Peyer's patch (tissue), 4 donors: ENCODE data around the gene ATXN3. TPM values are rescaled to one million over a fixed set of nuclear protein-coding genes. Genes with fewer than 3 reads are reported as not detected.

ENCODE experiments used
- DNase-seq, 3 donors: peaks; one replicate each; pipeline ENCODE4 v3.0.0-alpha.2; 2017 to 2019
- H3K27ac ChIP-seq, 4 donors: fragments of 200-600 bp; sonication (generic); one replicate each; pipeline ENCODE4 v1.5.1; 2016 to 2019
- H3K27me3 ChIP-seq, 2 donors: fragments of 200-600 bp; sonication (generic); one replicate each; pipeline ENCODE4 v1.5.1; 2019
- H3K36me3 ChIP-seq, 3 donors: fragments of 200-600 bp; sonication (generic); one replicate each; pipeline ENCODE4 v1.5.1; 2016 to 2019
- H3K4me1 ChIP-seq, 4 donors: fragments of 200-600 bp; sonication (generic); one replicate each; pipeline ENCODE4 v1.5.1; 2016 to 2019
- H3K4me3 ChIP-seq, 4 donors: fragments of 200-600 bp; sonication (generic); 1 replicate in 3 of 4; 2 replicates in 1 of 4; pipeline ENCODE4 v1.5.1; 2016 to 2019; ENCODE audit warnings: mild to moderate bottlenecking in 1 of 4
- H3K9me3 ChIP-seq, 4 donors: fragments of 200-600 bp; sonication (generic); one replicate each; pipeline ENCODE4 v1.5.1; 2016 to 2019; ENCODE audit warnings: mild to moderate bottlenecking in 1 of 4
- POLR2A ChIP-seq, 2 donors: fragments of 450-650 bp; IDR thresholded peaks; one replicate each; pipeline ENCODE4 v1.5.1; 2017; ENCODE audit warnings: antibody characterized with exemption in 2 of 2, mild to moderate bottlenecking in 2 of 2, moderate library complexity in 2 of 2
- total RNA-seq, 4 donors: library from RNA; depleted of rRNA; stranded (reverse); fragments of >200 nt; gene quantifications; one replicate each; pipeline ENCODE4 v1.1.0, GENCODE V29; 2016
- TF ChIP-seq, protein P1 (sequence below), 6 experiments: fragments of 450-650 bp in 4 of 6; fragments of 200-600 bp in 2 of 6; sonication (generic) in 1 of 6; IDR thresholded peaks; one replicate each; pipeline ENCODE4 v1.5.1; 2017 to 2019; ENCODE audit warnings: antibody characterized with exemption in 6 of 6, mild to moderate bottlenecking in 3 of 6, moderate library complexity in 1 of 6

Gene ATXN3
- total RNA-seq, 4 donors from 2014 or later = 13.3 to 156 (median 23.3) TPM

DNA sequence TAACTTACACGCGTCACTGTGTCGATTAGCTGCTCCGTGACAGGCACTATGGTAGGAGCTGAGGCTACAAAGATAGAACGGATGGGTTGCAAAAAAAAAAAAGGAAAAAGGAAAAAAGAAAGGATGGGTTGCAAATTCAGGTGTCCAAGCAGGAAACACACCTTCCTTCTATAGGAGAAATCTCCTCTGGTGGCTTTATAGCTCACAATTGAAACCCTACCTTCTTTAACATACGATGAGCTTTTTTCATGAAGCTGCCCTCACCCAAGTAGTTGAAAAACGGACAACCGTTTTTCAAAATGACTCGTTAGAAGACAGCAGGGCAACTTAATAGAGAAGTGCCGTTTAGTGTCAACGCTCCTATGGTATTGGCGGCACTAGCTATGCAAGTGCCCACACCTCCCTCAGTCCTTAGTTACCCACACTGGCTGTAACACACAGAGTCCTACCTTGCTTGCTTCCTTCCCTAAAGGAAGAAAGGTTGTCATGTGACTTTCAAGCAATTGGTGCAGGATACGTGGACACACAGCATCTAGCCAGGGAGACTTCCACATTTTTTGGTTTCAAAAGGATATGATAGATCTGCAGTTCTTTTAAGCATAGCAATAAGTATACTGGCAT lies 65.8 kb downstream of the ATXN3 start:
- no peaks in the 10 kb centered on the region for H3K9me3 ChIP-seq
- H3K4me3 ChIP-seq = peak overlapping the region; percentile 62 to 90 (median 79)
- peak overlapping the region; percentile 88 to 96 (median 94) for H3K27ac ChIP-seq
- TF ChIP-seq POLR2A (IDR thresholded peaks at IDR 0.05) = peak in 1 of 2 donors; percentile 19
- TF ChIP-seq, protein P1, sequence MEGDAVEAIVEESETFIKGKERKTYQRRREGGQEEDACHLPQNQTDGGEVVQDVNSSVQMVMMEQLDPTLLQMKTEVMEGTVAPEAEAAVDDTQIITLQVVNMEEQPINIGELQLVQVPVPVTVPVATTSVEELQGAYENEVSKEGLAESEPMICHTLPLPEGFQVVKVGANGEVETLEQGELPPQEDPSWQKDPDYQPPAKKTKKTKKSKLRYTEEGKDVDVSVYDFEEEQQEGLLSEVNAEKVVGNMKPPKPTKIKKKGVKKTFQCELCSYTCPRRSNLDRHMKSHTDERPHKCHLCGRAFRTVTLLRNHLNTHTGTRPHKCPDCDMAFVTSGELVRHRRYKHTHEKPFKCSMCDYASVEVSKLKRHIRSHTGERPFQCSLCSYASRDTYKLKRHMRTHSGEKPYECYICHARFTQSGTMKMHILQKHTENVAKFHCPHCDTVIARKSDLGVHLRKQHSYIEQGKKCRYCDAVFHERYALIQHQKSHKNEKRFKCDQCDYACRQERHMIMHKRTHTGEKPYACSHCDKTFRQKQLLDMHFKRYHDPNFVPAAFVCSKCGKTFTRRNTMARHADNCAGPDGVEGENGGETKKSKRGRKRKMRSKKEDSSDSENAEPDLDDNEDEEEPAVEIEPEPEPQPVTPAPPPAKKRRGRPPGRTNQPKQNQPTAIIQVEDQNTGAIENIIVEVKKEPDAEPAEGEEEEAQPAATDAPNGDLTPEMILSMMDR (IDR thresholded peaks at IDR 0.05) = no peak
- no peaks in the 10 kb centered on the region for H3K36me3 ChIP-seq
- peaks cover 0 to 24% (median 0%) of the 10 kb centered on the region in 4 donors for H3K4me1 ChIP-seq
- no peaks in the 10 kb centered on the region for H3K27me3 ChIP-seq
- no peak for DNase-seq

DNA sequence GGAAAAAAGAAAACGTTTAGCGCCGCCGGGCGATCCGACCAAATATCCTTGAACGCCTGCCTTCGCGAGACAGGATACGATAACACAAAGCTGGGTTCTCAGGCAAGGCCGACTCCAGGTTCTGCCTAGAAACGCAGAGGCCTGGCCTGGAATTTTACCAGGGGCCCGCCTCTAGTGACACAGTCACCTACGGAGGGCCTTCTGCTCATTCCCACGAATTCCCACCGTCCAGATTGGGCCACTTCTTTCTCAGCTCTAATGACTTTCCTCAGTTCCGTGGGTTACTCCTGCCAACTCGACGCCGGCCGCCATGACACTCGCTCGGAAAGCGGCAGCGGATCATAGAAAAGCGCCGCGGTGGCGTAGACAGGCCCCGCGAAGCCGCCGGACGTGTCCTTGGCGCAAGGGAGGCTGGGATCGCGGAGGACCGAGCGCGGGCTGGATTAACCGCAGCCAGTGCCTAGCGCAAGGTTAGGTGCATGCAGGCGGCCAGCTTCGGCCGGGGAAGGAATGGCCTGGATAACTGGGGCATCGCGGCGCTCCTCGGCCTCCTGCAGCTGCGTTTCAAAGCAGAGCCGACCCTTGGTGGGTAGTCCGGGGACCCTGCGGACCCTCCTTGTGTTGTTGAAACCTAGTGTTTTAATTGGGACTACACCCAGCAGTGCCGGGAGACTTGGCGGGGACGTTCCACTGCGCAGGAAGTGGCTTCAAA lies 66.5 kb downstream of the ATXN3 start, which contains the start of gene TRIP11:
TSS of gene TRIP11 (minus strand) at position 341 of the 712 bp plus-strand sequence. CDS start 374 bp downstream, outside the sequence.
- peaks cover 0 to 28% (median 0%) of the 10 kb centered on the region in 4 donors for H3K4me1 ChIP-seq
- no peaks in the 10 kb centered on the region for H3K9me3 ChIP-seq
- H3K27ac ChIP-seq = peak within 1 kb of the TSS; percentile 88 to 96 (median 94)
- TF ChIP-seq, protein P1 (IDR thresholded peaks at IDR 0.05) = peak in 2 of 6 experiments; percentile 9 to 12
- peak; percentile 82 to 87 for TF ChIP-seq POLR2A (IDR thresholded peaks at IDR 0.05)
- no peaks in the 10 kb centered on the region for H3K36me3 ChIP-seq
- H3K4me3 ChIP-seq = peak within 1 kb of the TSS; percentile 62 to 90 (median 79)
- H3K27me3 ChIP-seq = no peaks in the 10 kb centered on the region
- peak; percentile 93 to 97 (median 95) for DNase-seq

DNA sequence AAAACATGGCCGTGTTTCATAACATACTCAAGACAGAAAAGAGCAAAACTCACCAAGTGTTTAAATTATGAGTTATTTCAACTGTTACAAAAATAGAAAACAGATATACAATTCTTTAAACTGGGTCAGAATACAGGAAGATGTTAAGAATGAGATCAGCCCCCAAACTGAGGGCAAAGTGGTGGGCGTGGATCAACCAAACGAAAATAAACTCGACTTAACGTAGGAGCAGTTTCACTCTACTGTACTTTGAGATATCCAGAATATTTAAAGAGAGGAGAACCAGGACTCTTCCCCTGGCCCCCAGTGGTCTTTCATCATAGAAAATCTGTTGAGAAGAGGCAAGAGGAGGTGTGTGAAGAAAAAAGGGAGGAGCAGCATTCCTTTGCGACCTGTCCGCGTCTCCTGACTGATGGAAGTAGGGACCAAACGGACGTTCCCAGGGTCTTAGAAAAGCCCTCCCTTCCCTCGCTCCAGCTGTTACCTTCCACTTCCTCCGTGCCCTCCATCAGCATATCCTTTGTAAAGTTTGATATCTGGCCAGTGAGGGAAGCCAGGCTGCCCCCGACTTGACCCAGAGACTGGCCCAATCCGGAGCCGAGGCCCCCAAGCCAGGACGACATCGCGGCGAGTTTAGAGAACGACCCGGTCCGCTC lies 67.2 kb downstream of the ATXN3 start:
- peaks cover 0 to 34% (median 0%) of the 10 kb centered on the region in 4 donors for H3K4me1 ChIP-seq
- H3K9me3 ChIP-seq = no peaks in the 10 kb centered on the region
- no peak for DNase-seq
- peak overlapping the region; percentile 62 to 90 (median 79) for H3K4me3 ChIP-seq
- no peaks in the 10 kb centered on the region for H3K36me3 ChIP-seq
- H3K27me3 ChIP-seq = no peaks in the 10 kb centered on the region
- TF ChIP-seq, protein P1 (IDR thresholded peaks at IDR 0.05) = no peak
- TF ChIP-seq POLR2A (IDR thresholded peaks at IDR 0.05) = no peak
- H3K27ac ChIP-seq = peak overlapping the region; percentile 88 to 96 (median 94)

DNA sequence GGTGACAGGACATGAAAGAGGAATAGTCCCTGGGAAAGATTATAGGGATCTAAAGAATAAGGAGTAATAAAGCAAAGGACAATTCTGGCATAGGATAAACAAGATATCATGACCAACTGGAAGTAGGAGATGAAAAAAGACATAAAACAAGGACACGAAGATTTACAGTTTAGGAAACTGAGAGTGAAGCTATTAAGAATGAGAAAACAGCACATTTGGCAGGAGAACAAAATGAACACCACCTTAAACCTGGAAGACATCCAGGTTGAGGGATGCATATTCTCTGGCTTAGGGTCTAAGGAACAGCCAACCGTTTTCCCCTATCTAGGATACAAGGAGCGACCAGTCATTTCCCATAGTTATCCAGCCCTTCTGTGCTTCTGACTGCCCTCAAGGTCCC lies 68.4 kb downstream of the ATXN3 start:
- Histone ChIP-seq H3K27me3 (no peaks in the 10 kb centered on the region), H3K36me3 (no peaks in the 10 kb centered on the region), H3K9me3 (no peaks in the 10 kb centered on the region), H3K4me1 (peaks cover 0 to 34% (median 0%) of the 10 kb centered on the region in 4 donors), H3K27ac (no peak overlapping the region), H3K4me3 (peak overlapping the region in 2 of 4 donors; percentile 62 to 85)
- TF ChIP-seq POLR2A (IDR thresholded peaks at IDR 0.05) = no peak
- TF ChIP-seq, protein P1 (IDR thresholded peaks at IDR 0.05) = no peak
- no peak for DNase-seq

DNA sequence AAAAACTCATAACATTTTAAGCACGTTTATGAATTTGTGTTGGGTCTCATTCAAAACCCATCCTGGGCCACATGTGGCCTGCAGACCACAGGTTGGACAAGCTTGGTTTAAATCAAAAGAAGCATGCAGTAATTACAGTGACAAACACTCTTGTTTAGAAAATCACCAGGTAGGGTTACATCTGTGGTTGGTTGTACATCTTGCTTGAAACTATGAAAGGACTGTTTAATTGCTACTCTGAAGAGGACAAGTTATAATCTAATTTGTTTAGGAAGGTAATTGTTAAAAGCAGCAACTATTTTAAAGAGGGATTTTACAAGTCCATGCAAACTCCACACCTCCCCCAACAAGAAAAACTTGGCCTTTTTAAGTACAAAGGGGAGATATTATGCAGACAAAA lies 70.5 kb downstream of the ATXN3 start:
- no peaks in the 10 kb centered on the region for H3K27me3 ChIP-seq
- no peaks in the 10 kb centered on the region for H3K9me3 ChIP-seq
- H3K4me1 ChIP-seq = peaks cover 0 to 34% (median 0%) of the 10 kb centered on the region in 4 donors
- no peak for TF ChIP-seq POLR2A (IDR thresholded peaks at IDR 0.05)
- TF ChIP-seq, protein P1 (IDR thresholded peaks at IDR 0.05) = no peak
- H3K4me3 ChIP-seq = no peak overlapping the region
- no peak for DNase-seq
- peaks cover 0 to 19% (median 0%) of the 10 kb centered on the region in 3 donors for H3K36me3 ChIP-seq
- no peak overlapping the region for H3K27ac ChIP-seq
